Hippocampal formation (tissue), 2 donors: ENCODE measurements around the gene BABAM2.
"Not testable (repeated sequence)": the region's sequence is repeated elsewhere in the genome, so short reads cannot be mapped to it uniquely, and the experiment has no call there.

Experiments
- DNase-seq, 2 donors: peaks; one replicate each; lab custom pipeline; 2025; lab: John Stamatoyannopoulos, UW

BABAM2 gene

GRCh38 chr2:28332696-28333095 is 442.2 kb downstream of the BABAM2 start:
- DNase-seq: no peak

DNA sequence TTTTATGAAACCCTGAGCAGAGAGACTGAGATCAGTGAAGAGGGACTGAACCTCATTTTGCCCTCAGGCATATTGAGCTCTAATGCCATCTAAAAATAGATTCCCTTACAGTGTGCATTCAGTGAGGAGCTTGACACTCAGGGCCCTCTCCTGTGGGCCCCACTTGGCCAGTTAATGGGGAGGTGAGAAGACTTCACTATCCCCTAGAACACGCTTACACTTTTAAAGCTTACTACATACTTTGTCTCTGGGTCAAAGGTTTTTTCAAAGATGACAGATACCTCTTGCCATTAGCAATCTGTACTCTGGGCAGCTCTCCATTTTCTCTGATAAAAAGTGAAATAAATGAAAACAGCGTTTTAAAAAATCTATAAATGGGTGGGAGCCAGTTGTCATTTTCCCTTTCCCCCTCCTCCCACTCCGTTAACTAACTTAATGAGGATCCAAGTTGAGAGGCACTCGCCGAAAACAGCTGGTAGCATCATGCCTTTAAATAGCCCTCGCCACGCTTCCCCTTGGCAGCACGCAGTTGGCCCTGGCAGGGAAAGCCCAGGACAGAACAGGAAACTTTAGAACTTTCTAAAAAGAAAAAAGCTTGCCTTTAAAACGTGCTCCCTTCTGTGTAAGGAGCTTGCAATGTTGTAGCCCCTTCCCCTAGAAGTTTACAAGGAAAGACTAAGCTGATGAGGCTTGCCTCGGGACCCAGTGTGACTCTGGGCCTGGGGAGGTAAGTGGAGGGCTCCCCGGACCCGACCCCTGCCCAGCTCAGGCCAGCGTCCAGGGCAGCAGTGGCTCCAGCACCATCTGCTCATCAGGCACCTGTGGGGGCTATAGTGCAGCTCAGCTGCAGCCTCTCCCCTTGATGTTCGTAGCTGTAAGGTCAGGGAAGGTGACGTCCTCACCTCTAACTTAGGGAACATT is 443.3 kb downstream of the BABAM2 start:
- no peak for DNase-seq

DNA sequence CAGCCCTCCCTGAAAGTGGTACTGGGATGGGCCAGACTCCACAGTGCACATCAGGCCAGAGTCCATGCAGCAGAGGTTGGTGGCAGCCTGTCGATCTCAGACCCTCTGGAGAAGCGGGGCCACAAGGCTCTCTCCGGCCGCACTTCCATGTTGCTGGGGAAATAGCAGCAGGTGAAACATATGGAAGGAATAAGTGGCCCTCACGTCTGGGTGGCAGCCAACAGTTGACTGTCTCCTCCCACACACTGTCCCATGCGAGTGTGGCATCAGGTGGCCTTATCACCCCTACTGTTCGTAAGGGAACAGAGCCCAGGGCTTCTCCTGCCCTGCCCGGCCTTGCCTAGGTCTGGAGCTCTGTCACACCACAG is 444.0 kb downstream of the BABAM2 start:
- DNase-seq: no peak

GRCh38 chr2:28335265-28335664 is 444.7 kb downstream of the BABAM2 start:
- DNase-seq: not testable (repeated sequence)

GRCh38 chr2:28335666-28336065 is 445.1 kb downstream of the BABAM2 start:
- no peak for DNase-seq

DNA sequence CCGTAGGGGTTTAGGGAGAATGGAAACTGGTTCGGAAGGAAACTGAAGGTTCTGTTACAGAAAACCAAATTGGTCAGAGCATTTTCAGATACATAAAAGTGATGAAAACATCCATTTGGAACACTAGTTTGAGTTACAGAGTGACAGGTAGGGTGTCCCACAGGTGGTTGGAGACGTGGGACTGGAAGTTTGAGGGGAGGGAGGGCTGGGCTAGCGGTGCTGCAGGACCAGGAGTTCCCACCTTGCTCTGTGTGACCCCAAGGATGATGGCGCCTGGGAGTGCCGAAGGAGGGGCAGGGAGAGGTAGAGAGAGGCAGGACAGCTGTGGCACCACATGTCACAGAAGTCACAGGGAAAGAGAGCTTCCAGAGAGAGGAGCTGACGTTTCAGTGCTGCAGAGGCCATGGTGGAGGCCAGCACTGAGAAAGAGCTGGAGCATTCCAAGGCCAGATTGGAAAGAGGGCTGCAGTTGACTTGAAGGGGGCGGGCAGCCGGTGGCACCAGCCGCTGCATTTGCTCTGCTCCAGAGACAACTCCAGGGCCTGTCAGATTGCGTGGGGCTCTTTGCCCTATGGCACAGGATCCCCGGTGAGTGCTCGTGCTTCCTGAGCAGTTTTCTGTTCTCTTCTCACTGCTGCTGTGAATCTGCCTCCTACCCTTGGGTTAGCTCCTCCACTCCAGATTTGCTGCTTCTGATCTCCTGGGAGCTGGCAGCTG is 445.9 kb downstream of the BABAM2 start:
- DNase-seq: no peak

DNA sequence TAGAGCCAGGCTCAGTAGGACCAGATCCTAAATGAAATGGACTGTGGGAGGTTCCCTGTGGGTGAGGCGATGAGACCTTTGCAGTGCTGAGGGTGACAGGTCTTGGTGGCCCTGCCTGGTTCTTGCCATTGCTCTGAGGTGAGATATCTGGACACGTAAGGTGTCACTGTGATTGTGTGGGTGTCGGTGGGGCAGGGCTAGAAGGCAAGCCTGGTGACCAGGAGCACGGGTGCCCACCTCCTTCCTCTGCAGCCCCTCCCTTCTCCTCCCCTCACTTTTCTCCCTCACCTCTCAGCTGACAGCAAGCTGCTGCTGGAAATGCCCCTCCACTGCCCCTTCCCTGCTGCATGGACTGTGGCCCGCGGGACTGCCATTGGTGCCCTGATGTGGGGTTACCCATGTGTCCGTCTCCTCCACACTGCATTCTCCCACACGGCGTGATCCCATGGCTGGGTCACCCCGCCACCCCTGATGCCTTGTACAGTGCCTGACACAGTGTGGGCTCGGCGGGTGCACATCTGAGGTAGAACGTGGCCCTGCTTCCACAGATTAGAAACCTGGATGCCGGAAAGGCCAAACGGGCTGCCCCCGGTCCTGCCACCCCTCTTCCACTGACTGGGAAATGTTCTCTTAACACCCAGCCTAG is 446.6 kb downstream of the BABAM2 start:
- no peak for DNase-seq

GRCh38 chr2:28338046-28338817 is 447.7 kb downstream of the BABAM2 start:
- no peak for DNase-seq

- DNase-seq: no peak
Observed at GRCh38 chr2:28338831-28339321, 448.3 kb downstream of the BABAM2 start.

GRCh38 chr2:28339516-28340175 is 449.1 kb downstream of the BABAM2 start:
- DNase-seq: no peak

DNA sequence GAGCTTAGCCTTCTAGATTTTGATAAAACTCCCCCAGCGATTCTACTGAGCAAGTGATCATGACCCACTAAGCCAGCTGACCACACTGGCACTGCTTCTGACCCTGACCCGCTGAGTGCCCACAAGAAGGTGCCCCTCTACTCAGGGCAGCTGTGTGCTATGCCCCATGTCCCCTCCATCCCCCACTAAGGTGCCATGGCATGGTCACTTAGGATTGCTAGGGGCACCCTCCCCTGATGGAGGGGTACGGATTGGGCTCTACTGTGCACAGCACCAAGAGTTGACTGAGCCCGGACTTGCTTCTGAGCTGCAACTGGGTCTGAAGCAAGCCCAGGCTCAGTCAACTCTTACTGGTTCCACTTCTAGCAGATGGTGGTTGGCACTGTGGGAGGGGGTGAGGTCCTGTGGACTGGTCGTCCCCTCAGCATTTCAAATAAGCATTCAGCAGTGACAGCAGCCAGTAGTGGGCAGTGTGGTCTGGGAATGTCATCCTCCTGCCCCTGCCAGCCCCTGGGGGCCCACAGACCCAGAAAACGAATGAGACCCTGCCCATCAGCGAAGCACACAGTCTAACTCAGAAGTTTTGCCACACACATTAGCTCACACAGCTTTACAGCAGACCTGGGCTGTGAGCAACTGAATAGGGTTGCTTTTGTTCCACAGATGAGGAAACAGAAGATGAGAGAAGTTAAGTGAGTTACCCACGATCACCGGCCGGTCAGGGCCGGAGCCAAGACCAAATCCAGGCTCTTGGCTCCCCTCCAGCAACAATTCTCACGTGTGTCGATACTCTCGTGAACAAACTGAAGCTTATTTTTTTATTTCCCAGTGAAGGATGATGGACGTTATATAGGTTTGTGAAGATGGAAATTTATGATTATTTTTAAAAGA is 450.0 kb downstream of the BABAM2 start:
- DNase-seq: no peak

- DNase-seq: no peak
Observed at GRCh38 chr2:28341208-28341891, 450.8 kb downstream of the BABAM2 start.

- no peak for DNase-seq
Observed at GRCh38 chr2:28342081-28342967, 451.8 kb downstream of the BABAM2 start.

DNA sequence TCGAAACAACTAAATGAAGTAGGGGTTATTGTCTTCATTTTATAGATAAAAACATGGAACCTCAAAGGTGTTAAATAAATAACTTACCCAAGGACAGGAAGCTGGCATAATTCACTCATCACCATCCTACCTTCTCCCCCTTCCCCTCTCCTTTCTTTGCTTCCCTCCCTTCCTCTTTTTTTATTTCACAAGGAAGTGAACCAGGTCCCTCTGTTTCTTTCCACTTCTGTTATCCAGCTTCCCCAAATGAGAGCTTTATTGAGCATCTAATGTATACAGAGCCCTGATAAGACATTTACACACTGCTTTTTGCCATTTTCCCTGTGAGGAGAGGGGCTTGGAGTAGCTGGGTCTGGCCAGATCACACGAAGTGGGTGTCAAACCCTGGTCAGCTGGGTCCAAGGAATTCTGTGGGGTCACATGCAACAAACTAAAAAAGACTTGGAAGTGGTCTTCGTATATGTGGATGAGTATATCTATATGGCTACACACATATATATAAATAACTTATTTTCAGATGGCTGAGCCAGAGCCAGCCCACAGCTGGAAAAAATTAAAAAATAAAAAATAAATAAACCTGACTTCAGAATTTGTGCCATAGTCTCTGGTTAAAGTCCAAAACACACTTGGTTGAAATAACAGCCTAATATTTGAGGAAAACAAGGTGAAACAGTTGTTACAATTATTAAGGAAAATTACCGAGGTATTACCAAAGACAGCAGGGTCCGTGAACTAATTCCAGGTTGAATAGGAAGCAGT is 452.8 kb downstream of the BABAM2 start:
- DNase-seq: no peak

GRCh38 chr2:28343971-28344715 is 453.6 kb downstream of the BABAM2 start:
- no peak for DNase-seq

DNA sequence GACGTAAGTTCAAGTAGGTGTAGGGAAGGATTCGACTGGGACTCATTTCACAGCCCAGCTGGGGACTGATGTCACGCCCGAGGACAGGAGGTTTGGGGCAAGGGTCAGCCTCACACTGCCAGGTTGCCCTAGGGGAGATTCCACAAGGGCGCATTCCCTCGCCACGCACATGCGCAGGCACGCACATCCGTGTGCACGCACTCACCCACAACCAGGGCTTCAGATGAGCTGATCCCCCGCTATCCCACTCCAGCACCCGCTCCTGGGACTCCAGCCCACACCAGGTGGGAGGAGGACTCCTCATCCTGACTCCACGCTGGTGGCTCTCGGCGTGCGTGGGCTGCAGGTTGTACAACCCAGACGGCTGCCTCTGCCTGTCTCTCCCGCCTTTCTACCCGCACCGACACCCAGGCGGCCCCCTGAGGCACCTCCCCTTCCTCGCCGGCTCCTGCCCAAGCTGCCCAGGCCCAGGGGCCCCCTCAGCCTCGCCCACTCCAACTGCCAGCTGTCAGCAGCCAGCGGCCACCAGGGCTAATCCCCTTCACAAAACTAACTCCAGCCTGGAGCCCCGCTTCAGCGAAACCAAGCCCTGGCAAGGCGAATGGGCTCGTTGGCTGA is 454.3 kb downstream of the BABAM2 start:
- DNase-seq: no peak

- DNase-seq: no peak
Observed at GRCh38 chr2:28345619-28346018, 455.1 kb downstream of the BABAM2 start.
